Measurements from ENCODE around the gene OPRD1.
"Not testable (repeated sequence)": the region's sequence is repeated elsewhere in the genome, so short reads cannot be mapped to it uniquely, and the experiment has no call there.

Gene OPRD1

DNA sequence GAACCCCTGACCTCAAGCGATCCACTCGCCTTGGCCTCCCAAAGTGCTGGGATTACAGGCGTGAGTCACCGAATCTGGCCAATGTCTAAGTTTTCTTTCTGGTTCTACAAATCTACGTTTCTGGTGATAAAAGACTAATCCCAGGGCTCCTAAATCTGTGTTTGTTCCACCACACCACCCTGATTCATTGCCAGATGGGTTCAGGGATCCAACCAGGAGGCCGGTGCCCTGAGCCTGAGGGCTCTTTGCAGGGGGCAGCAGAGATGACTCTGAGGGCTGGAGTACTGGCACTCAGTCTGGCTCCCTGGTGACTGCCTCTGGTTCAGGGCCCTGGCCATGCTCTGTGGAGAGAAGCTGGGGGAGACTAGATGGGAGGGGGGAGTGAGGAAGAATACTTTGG lies 10.5 kb upstream of the OPRD1 start:
- no peak for DNase-seq (ENCODE audit: low read depth in 3 of 3)

DNA sequence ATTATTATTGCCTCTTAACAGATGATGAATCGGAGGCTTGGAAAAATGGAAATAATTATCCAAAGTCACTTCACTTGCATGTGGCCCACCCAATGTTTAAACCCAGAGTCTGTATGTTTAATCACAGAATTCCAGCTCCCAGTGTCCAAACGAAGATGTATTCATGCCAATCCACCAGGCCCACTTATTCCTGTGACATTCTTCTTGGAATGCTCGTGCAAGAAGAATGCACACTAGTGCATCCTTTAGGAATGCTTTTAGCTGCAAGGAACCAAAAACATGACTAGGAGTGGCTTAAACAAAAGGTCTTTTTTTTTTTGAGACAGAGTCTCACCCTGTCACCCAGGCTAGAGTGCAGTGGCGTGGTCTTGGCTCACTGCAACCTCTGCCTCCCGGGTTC lies 8.9 kb upstream of the OPRD1 start:
- no peak for DNase-seq (ENCODE audit: low read depth in 3 of 3)

DNA sequence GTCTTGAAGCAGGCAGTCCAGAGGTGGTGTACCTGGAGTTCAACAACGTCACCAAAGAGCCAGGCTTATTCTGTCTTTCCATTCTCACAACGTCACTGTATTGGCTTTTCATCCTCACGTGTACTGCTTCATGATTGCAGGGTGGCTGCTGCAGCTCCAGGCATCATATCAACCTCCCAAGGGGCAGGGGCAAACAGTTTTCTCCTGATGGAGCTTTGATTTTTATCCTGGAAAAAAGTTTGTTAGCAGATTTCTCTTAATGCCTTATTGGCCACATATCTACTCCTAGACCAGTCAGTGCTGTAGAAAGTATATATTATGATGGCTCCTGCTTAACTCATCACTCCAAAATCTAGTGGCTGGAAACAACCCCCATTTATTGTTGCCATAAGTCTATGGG lies 8.3 kb upstream of the OPRD1 start:
- DNase-seq (ENCODE audit: low read depth in 3 of 3), result no peak

DNA sequence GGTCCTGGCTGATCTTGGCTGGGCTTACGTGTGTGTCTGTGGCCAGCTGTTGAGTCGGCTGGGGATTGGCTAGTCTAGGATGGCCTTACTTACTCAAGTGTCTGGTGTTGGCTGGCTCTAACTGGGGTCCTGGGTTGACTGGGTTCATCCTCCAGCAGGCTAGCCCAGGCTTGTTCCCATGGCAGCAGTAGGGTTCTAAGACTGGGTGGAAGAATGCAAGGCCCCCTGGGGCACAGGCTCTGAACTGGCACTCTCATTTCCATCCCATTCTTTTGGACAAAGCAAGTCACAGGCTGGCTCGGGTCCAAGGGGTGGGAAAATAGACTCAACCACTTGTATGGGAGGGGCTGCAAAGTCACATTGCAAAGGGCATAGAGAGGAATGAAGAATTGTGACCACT lies 7.9 kb upstream of the OPRD1 start:
- DNase-seq (ENCODE audit: low read depth in 3 of 3), result no peak

DNA sequence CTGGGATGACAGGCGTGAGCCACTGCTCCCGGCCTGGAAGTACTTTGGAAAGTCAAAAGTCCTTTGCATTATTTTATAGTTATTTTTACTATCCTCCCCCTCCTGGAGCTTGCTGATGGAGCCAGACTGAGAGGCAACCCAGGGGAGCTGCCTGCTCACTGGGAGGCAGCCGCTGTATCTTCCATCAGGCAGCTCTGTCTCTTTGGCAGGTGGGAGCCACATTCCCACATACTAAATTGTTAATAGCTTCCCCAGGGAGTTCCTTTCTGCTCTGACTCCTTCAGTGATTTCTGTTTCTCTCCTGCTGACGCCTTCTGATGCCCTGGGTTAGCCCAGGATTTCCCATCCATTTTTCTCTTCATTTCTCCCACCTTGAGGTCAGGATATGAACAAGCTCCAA lies 4.9 kb upstream of the OPRD1 start:
- DNase-seq (ENCODE audit: low read depth in 3 of 3), result no peak

DNA sequence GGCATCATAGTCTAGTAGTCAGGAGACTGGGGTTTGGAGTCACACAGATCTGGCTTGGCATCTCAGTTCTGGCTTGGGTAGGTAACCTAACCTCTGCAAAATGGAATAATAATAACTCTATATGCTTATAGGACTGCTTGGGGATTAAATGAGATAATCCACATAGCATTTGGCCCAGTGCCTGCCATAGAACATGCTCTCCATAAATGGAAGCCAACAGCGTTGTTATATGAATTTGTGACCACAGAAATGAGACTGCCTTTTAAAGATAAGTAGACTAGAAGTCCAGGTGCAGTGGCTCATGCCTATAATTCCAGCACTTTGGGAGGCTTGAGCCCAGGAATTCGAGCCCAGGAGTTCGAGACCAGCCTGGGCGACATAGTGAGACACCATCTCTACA lies 4.0 kb upstream of the OPRD1 start:
- no peak for DNase-seq (ENCODE audit: low read depth in 3 of 3)

DNA sequence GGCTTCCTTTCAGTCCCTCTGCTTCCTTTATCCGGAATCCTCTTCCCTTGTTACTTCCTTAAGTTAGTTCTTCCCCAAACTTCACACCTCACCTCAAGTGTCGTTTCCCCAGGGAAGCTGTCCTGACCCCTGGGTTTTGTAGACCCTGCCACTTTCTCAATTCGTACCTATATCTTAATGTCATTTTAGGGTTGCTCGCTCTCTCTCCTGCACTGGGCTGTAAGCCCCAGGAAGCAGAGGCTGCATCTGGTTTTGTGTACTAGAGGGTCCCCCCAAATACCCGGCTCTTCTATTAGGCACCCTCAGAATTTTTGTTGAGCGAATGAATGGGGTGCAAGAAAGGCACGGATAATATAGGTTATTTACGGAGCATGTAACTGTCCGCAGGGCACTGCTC lies 603 bp upstream of the OPRD1 start:
- DNase-seq (ENCODE audit: low read depth in 3 of 3), result no peak

DNA sequence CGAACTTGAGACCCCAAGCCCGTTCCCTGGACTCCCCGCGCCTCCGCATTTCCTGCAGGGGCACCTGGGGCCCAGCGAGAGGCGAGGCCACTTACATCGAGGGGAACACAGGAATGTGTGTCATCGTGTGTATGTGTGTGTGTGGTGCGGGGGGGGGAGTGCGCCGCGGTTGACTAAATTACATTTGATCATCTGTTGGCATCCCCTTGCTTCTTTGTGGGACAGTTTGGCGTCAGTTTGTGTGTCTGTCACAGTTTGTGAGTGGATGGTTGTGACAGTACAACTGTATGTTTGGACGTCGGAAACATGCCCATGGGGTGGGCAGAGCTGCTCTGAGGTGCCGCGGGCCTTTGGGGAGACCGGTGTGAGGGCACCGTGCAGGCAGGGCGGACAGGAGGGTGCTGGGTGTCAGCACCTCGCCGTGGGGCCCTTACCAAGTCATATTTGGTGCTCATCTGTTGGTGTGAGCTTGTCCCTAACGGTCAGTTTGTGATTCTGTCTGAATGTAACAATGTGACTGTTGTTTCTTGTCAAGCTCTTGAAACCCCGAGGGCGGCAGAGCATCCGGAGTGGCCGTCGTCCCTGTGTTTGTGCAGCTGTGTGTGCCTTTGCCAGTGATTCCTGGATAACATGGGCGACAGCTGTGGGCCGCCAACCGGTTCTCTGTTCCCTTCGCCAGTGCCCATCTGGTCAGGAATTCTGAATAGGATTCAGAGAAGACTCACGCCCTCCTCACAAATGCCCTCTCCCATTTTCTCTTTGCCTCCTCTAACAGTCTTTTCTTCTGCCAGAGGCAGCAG lies 899 bp downstream of the OPRD1 start:
- no peak for DNase-seq (ENCODE audit: low read depth in 3 of 3)

DNA sequence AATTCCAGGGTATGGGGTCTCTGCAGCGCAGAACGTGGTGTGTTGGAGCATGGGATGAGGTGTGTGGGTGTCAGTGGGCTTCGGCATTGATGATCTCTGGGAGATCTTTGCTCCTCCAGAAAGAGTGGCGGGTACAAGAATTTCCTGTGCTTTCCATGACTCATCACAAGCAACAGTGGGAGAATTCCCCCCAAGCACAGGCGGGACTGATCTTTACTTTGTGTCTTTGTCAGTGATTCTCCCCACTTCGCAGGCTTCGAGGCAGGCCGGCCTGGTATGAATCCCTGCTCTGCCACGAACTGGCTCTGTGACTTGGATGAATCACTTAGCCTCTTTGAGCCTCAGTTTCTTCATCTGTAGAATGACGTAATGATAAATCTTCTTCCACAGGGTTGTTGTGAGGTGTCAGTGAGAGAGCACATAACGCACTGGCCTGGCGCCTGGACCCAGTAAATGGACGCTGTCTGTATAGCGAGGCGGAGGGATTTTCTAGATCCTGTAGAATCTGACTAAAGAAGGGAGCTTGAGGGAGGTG lies 2.0 kb downstream of the OPRD1 start:
- DNase-seq (ENCODE audit: low read depth in 3 of 3), result no peak

DNA sequence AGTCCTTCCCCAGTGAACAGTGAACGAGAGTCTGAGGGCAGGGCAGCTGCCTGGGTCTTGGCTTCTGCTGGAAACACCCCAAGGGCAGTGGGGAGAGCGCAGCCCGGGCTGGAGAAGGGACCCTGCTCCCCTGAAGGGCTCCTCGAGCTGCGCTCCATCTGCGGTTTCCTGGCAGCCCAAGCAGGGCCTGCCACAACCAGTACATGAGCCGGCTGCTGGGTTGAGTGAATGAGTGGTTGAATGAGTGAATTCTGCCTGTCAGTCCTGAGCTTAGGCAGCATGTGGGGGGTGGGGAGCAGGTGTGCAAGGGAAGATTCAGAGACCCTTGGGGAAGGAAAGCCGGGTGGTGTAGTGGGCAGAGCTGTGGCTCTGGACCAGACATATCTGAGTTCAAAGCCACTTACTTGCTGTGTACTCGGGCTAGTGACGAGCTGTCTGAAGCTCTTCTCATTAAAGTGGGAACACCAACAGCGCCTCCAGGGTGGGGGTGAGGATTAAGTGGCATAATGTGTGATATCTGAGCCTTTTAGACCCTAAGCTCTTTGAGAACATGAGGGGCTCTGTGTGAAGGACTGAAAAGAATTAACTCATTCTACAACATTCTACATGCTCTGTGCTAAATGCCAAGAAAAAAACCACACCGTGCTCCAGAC lies 3.7 kb downstream of the OPRD1 start:
- no peak for DNase-seq (ENCODE audit: low read depth in 3 of 3)

DNA sequence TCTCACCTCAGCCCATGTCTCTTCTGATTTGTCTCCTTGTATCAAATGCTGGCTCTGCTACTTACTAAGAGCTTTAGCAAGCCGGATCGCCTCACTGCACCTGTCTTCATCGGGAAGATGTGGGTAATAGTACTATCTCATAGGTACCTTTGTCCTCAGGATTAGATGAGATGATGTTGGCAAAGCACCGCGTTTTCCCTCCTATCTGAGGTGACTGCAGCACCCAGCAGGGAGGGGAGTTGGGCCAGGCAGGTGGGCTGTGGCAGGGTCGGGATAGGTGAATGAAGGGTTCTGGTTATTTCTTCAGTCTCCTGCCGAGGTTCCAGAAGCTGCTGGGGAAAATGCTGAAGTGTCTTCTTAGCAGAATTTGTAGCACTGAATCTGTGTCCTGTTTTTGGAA lies 5.2 kb downstream of the OPRD1 start:
- no peak for DNase-seq (ENCODE audit: low read depth in 3 of 3)

DNA sequence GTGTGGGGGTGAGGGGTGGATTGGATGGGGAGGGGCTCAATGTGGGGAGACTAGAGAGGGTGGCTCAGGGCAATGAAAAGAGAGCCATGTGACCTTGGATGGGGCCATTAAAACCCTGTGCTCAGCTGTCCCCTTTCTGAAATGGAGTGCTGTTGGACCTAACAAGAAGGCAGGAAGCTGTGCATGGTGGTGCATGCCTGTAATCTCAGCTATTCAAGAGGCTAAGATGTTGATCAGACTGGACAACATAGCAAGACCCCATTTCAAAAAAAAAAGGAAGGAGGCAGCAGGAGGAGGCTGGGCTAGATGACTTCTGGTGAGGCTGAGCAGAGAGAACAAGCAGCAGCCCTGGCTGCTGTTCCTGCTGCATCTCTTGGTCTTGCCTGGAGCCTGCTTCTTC lies 7.0 kb downstream of the OPRD1 start:
- DNase-seq (ENCODE audit: low read depth in 3 of 3), result no peak

DNA sequence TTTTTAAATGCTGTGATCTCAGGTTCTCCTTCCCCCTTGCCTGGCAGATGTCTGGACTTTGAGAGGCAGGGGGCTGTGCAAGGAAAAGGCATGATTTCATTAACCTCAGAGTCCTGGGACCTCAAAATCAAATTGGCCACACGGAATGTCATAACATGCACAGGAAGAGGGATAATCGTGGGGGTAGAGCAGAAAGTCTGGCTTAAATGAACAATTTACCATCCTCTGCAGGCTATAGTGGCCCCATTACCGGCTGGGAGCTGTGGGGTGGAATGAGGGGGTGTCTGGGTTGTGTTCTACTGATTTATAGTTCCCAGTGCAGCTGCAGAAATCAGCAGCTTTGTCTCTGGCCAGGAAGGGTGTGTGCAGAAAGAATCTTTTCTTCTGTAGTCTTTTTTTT lies 10.8 kb downstream of the OPRD1 start:
- no peak for DNase-seq (ENCODE audit: low read depth in 3 of 3)

DNA sequence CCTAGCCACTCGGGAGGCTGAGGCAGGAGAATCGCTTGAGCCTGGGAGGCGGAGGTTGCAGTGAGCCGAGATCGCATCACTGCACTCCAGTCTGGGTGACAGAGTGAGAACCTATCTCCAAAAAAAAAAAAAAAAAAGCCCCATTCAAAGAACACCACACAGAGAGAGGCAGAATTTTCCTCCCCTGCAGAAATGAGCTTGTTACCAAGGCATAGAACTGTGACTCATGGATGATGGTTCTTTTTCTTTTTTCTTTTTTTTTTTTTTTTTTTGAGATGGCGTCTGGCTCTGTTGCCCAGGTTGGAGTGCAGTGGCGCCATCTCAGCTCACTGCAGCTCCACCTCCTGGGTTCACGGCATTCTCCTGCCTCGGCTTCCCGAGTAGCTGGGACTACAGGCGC lies 12.1 kb downstream of the OPRD1 start:
- DNase-seq (ENCODE audit: low read depth in 3 of 3), result not testable (repeated sequence)

DNA sequence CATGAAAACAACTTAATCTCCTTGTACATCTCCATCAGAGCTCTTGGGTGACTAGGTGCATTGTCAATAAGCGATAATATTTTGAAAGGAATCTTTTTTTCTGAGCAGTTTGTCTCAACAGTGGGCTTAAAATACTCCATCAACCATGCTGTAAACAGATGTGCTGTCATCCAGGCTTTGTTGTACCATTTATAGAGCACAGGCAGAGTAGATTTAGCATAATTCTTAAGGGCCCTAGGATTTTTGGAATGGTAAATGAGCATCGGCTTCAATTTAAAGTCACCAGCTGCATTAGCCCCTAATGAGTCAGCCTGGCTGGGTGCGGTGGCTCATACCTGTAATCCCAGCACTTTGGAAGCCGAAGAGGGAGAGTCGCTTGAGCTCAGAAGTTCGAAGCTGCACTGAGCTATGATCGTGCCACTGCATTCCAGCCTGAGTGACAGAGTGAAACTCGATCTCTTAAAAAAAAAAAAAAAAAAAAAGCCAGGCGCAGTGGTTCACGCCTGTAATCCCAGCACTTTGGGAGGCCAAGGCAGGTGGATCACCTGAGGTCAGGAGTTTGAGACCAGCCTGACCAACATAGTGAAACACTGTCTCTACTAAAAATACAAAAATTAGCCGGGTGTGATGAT lies 16.4 kb downstream of the OPRD1 start:
- DNase-seq (ENCODE audit: low read depth in 3 of 3), result not testable (repeated sequence)

DNA sequence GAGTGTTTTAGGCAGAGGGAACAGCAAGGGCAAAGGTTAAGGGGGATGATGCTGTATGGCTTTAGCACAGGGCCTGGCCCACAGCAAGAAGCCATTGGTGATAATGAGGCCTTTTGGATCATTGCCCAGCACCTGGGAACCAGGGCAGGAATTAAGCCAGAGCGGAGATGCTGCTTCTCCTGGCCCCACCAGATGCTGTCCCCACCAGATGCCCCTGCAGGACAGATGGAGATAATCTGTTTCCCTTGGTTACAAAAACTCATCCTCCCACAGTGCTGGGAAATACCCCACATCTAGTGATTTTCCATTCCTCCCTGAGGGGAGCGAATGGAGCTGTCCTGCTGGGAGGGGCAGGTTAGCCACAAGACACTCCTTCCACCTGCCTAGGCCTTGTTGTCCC lies 18.8 kb downstream of the OPRD1 start:
- no peak for DNase-seq (ENCODE audit: low read depth in 3 of 3)

DNA sequence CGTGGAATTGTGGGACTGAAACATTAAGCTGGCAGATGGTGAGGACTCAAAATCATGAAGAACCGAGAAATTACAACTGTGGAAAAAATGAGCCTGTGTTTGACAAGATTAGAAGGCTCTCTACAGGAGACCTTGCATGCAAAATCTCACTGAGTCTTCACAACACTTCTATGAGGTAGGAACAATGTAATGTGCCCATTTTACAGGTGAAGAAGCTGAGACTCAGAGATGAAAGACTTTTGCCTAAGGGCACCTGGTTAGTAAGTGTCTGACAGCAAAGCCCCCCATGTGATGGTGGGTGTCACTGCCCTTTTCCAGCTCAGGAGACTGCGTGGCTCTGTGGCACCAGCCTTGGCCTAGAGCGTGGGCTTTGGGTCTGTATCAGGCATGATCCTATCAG lies 21.0 kb downstream of the OPRD1 start:
- DNase-seq (ENCODE audit: low read depth in 3 of 3), result no peak

DNA sequence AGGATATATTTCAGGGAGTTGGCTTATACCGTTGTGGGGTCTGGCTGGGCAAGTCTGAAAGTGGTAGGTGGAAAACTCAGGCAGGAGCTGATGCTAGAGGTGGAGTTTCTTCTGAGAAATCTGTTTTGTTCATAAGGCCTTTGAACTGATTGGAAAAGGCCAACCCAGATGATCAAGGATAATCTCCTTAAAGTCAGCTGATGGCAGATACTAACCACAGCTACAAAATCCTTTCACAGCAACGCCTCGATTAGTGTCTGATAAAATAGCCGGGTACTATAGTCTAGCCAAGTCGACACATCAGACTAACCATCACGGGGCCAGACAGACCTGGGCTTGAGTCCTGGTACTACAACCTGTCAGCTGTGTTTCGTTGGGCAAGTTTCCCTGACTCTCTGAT lies 21.4 kb downstream of the OPRD1 start:
- no peak for DNase-seq (ENCODE audit: low read depth in 3 of 3)

DNA sequence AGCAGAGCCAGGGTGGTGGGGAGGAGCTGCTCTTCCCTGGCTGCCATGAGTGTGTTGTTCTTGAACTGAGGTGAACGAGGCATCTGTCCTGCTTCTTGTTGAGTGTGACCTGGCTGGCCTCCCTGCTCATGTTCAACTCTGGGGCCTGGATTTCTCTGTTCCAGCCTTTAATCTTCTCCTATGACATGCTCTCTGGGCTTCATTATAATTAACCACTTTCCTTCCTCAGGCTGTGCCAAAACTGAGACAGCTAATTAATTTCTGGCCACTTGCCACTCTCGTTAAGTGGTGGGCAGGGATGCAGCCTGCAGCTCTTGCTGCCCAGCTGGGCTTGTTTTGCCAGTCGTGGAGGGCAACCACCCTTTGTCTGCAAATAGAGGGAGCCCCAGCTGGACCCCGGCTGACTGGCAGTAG lies 23.3 kb downstream of the OPRD1 start:
- no peak for DNase-seq (ENCODE audit: low read depth in 3 of 3)

DNA sequence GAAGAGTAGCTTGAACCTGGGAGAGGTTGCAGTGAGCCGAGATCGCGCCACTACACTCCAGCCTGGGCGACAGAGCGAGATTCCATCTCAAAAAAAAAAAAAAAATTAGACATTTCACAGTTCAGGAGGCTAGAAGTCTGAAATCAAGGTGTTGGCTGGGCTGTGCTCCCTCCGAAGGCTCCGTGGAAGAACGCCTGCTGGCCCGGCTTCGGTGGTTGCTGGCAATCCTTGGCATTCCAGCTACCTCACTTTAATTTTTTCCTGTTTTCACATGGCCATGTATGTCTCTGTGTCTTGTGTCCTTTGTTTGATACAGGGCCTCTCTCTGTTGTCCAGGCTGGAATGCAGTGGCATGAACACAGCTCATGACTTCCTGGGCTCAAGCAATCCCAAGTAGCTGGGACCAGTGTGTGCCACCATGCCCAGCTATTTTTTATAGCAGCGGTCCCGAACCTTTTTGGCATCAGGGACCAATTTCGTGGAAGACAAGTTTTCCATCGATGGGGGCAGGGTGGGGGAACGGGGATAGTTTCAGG lies 24.5 kb downstream of the OPRD1 start:
- no peak for DNase-seq (ENCODE audit: low read depth in 3 of 3)

DNA sequence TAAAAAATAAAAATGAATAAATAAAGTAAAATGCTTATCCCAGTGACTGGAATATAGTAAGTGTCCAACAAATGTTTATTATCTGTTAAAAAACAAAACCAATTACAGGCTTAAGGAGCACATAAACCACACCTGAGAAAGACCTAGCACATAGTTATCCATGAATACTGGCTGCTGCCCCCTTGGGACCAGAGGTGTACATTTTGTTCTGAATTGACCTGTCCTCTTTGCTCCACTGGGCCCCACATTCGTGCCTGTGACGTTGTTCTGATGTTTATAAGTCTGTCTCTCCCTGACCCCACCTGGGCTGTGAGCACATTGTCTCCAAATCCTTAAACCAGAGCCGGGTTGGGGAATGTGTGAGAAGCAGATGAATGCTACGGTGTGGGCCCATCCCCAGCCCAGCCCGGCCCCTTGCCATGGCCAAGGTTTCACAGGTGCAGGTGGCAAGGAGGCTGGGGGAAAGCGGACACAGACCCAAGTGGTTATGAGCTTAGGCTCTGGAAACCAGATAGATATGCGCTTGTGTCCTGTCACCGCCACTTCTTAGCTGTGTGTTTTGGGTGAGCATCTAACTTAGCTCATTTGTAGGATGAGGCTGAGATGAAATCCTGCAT lies 29.1 kb downstream of the OPRD1 start:
- no peak for DNase-seq (ENCODE audit: low read depth in 3 of 3)

Measured in stimulated activated CD4-positive, alpha-beta T cell treated with anti-CD3 and anti-CD28 coated beads, TNF-alpha, amount 100 ng/mL, for 48 hours (primary cell).